Caco-2 (cell line): ENCODE data around the gene KIDINS220. TPM values are rescaled to one million over a fixed set of nuclear protein-coding genes. Genes with fewer than 3 reads are reported as not detected.

Experiments
- BruUV-seq: library from RNA; stranded (reverse); fragments of 400-500 nt; replicated peaks from 2 replicates; lab custom pipeline; 2021; lab: Mats Ljungman, UMichigan
- CTCF ChIA-PET: fragments of 300-600 bp; sonication (Branson Sonifier 250); formaldehyde crosslinking; loops from one replicate; lab custom pipeline; 2022; ENCODE audit warnings: antibody characterized with exemption; lab: Charles Lee
- POLR2A ChIA-PET: fragments of 300-600 bp; sonication (Branson Sonifier 250); formaldehyde crosslinking; loops from one replicate; lab custom pipeline; 2022; ENCODE audit warnings: antibody characterized with exemption; lab: Charles Lee
- DNase-seq, 2 experiments: peaks; one replicate each; pipeline versions ENCODE4 v3.0.0 to v3.0.0-alpha.2; 2020 to 2022
- H3K27me3 ChIP-seq: replicated peaks from 2 replicates; pipeline ENCODE4 v1.6.0; 2011; ENCODE audit warnings: low read length; ENCODE audit not compliant: control insufficient read depth, insufficient read depth
- H3K36me3 ChIP-seq: 2 replicates; pipeline ENCODE4 v1.5.1; 2011; ENCODE audit warnings: low read length; ENCODE audit not compliant: control insufficient read depth, insufficient read depth
- H3K4me1 ChIP-seq: fragments of 250-450 bp; sonication (Bioruptor Pico); 2 replicates; pipeline ENCODE4 v1.5.1; 2020; ENCODE audit warnings: mild to moderate bottlenecking
- H3K4me3 ChIP-seq: 2 replicates; pipeline ENCODE4 v1.5.1; 2011; ENCODE audit warnings: low read depth, mild to moderate bottlenecking, control low read depth, low read length
- H3K9me3 ChIP-seq: fragments of 250-450 bp; sonication (Bioruptor Pico); 2 replicates; pipeline ENCODE4 v1.5.1; 2020; ENCODE audit warnings: mild to moderate bottlenecking, moderate library complexity
- H3K27ac Mint-ChIP-seq: one replicate; pipeline ENCODE4 v1.8.0; 2022; ENCODE audit warnings: mixed read lengths; ENCODE audit not compliant: unreplicated experiment
- H3K27me3 Mint-ChIP-seq: one replicate; pipeline ENCODE4 v1.8.0; 2022; ENCODE audit warnings: mixed read lengths; ENCODE audit not compliant: insufficient read depth, unreplicated experiment
- H3K36me3 Mint-ChIP-seq: one replicate; pipeline ENCODE4 v1.8.0; 2022; ENCODE audit warnings: mild to moderate bottlenecking, mixed read lengths; ENCODE audit not compliant: insufficient read depth, unreplicated experiment
- H3K4me1 Mint-ChIP-seq: one replicate; pipeline ENCODE4 v1.8.0; 2022; ENCODE audit warnings: low read depth, mixed read lengths; ENCODE audit not compliant: unreplicated experiment
- H3K4me3 Mint-ChIP-seq: one replicate; pipeline ENCODE4 v1.8.0; 2022; ENCODE audit warnings: mild to moderate bottlenecking, moderate library complexity, mixed read lengths; ENCODE audit not compliant: unreplicated experiment
- H3K9me3 Mint-ChIP-seq: one replicate; pipeline ENCODE4 v1.8.0; 2022; ENCODE audit warnings: mixed read lengths; ENCODE audit not compliant: unreplicated experiment
- intact Hi-C: fragments of 100-400 bp; cut with micrococcal nuclease; formaldehyde crosslinking; loops from one replicate; pipeline ENCODE4 v1.10.0; 2022; ENCODE audit not compliant: unreplicated experiment
- total RNA-seq: library from RNA; stranded (reverse); gene quantifications from 2 replicates; pipeline ENCODE4 v1.2.3, GENCODE V29; 2022
- TF ChIP-seq, protein P1 (sequence below), 2 experiments: fragments of 200-600 bp in 1 of 2; IDR thresholded peaks; 1 replicate in 1 of 2; 2 replicates in 1 of 2; pipeline versions ENCODE4 v1.5.1 to v1.8.0; 2011 to 2022; ENCODE audit warnings: antibody characterized with exemption in 1 of 2, control low read depth in 1 of 2, inconsistent platforms in 1 of 2, low read depth in 1 of 2, low read length in 1 of 2, mild to moderate bottlenecking in 1 of 2, moderate library complexity in 1 of 2; ENCODE audit not compliant: insufficient read depth in 1 of 2, severe bottlenecking in 1 of 2, unreplicated experiment in 1 of 2

Gene KIDINS220
- total RNA-seq, 1 experiment from 2014 or later: 32.8 TPM

DNA sequence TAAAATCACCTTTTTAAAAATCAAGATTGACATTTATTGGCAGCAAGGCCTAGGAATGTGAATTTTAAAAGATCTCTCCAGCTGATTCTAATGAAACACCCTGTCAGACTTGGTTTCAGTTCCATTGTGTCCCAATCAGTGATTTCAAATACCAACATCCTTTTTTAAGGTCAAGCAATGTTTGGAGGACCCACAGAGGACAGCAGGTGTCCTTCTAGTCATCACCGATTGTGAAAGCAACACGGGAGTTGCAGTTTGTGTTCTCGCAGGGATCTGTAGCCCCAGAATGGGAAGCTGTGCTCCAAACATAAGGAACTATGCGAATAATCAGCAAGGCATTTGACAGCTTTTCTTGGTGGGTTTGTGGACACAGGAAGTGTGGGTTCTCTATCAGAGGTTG, 4.5 kb upstream of the KIDINS220 start:
- no peaks in the 10 kb centered on the region for H3K27me3 ChIP-seq
- no peaks in the 10 kb centered on the region; the same call in 1 of the 2 replicates for H3K9me3 ChIP-seq
- H3K27ac Mint-ChIP-seq: no peak overlapping the region
- peaks cover 9% of the 10 kb centered on the region for H3K4me1 Mint-ChIP-seq
- peaks cover 10% of the 10 kb centered on the region for H3K9me3 Mint-ChIP-seq
- H3K36me3 ChIP-seq: no peaks in the 10 kb centered on the region
- no peak overlapping the region for H3K4me3 ChIP-seq
- H3K4me3 Mint-ChIP-seq: no peak overlapping the region
- peaks cover 11% of the 10 kb centered on the region; the same call in 1 of the 2 replicates for H3K4me1 ChIP-seq
- ChIA-PET POLR2A (no interaction called here), CTCF (interaction anchor here (0.5 kb wide), 1 partner anchor 34 kb away, joined by 6 read pairs; no protein-coding TSS in a partner anchor)
- intact Hi-C loops: no loop called here
- H3K27me3 Mint-ChIP-seq: no peaks in the 10 kb centered on the region
- TF ChIP-seq, protein P1, sequence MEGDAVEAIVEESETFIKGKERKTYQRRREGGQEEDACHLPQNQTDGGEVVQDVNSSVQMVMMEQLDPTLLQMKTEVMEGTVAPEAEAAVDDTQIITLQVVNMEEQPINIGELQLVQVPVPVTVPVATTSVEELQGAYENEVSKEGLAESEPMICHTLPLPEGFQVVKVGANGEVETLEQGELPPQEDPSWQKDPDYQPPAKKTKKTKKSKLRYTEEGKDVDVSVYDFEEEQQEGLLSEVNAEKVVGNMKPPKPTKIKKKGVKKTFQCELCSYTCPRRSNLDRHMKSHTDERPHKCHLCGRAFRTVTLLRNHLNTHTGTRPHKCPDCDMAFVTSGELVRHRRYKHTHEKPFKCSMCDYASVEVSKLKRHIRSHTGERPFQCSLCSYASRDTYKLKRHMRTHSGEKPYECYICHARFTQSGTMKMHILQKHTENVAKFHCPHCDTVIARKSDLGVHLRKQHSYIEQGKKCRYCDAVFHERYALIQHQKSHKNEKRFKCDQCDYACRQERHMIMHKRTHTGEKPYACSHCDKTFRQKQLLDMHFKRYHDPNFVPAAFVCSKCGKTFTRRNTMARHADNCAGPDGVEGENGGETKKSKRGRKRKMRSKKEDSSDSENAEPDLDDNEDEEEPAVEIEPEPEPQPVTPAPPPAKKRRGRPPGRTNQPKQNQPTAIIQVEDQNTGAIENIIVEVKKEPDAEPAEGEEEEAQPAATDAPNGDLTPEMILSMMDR (IDR thresholded peaks at IDR 0.05; ENCODE audit: insufficient read depth in 1 of 2, low read depth in 1 of 2, low read length in 1 of 2, severe bottlenecking in 1 of 2, unreplicated experiment in 1 of 2): no peak
- no TSS peak for BruUV-seq
- no peak for DNase-seq
- peaks cover 7% of the 10 kb centered on the region for H3K36me3 Mint-ChIP-seq

DNA sequence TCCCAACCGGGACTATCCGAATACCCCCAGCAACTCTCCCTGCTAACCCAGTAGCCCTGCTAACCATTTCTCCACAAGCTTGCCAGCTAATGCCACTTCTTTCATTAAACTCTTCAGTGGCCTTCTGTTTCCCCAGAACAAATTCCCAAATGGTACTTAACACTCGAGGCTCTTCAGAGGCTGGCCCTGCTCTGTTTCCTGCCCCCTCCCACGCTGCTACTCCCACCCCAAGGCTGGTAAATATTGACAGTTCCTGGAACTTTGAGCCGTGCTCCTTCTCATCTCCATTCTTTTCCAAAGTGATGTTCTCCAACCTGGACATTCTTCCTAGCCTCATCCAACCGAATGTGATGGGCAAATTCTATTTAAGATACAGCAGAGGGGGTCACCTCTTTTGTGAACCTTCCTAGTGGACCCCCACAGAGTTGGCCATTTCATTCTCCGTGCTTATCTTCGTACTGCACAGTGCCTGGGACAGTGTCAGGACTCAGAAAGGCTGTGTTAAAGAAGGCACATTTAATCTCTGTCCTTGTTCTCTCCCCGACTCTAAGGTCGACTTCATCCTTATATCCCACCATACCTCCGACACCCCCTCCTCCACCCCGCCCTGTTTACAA, 3.2 kb upstream of the KIDINS220 start:
- Mint-ChIP-seq H3K36me3 (peaks cover 8% of the 10 kb centered on the region), H3K27me3 (no peaks in the 10 kb centered on the region), H3K4me3 (peak overlapping the region; percentile 39), H3K9me3 (peaks cover 10% of the 10 kb centered on the region), H3K4me1 (peaks cover 9% of the 10 kb centered on the region), H3K27ac (peak overlapping the region; percentile 11)
- no peaks in the 10 kb centered on the region for H3K9me3 ChIP-seq
- ChIA-PET POLR2A (no interaction called here), CTCF (no interaction called here)
- intact Hi-C loops: no loop called here
- no TSS peak for BruUV-seq
- peaks cover 11% of the 10 kb centered on the region; the same call in 1 of the 2 replicates for H3K4me1 ChIP-seq
- no peaks in the 10 kb centered on the region for H3K27me3 ChIP-seq
- TF ChIP-seq, protein P1 (IDR thresholded peaks at IDR 0.05; ENCODE audit: insufficient read depth in 1 of 2, low read depth in 1 of 2, low read length in 1 of 2, severe bottlenecking in 1 of 2, unreplicated experiment in 1 of 2): no peak
- DNase-seq: peak in 1 of 2 experiments; percentile 21
- H3K36me3 ChIP-seq: no peaks in the 10 kb centered on the region
- no peak overlapping the region for H3K4me3 ChIP-seq

DNA sequence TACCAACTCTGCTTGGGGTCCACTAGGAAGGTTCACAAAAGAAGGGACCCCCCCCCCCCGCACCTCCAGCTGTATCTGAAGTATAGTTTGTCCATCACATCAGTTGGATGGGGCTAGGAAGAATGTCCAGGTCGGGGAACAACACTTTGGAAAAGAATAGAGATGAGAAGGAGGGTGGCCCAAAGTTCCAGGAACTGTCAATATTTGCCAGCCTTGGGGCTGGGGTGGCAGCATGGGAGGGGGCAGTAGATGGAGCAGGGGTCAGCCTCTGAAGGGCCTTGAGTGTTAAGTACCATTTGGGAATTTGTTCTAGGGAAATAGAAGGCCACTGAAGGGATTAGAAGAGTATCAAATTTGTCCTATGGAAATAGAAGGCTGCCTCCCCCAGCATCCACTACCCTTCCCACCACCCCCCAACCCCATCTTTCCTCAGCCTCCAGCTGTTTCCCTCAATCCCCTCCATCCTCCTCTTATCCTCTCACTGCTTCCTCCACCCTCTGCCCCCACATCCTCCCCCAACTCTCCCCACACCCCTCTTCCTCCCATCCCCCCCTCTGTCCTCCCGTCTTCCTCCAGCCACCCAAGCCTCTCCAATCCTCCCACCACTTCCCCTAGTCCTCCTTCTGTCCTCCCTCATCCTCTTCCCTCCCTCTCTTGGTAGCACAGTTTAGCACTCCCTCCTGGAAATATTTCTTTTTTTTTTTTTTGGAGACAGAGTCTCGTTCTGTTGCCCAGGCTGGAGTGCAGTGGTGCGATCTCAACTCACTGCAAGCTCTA, 2.0 kb upstream of the KIDINS220 start:
- peaks cover 8% of the 10 kb centered on the region for H3K36me3 Mint-ChIP-seq
- H3K9me3 Mint-ChIP-seq: peaks cover 10% of the 10 kb centered on the region
- TF ChIP-seq, protein P1 (IDR thresholded peaks at IDR 0.05; ENCODE audit: insufficient read depth in 1 of 2, low read depth in 1 of 2, low read length in 1 of 2, severe bottlenecking in 1 of 2, unreplicated experiment in 1 of 2): no peak
- no peak overlapping the region for H3K4me3 Mint-ChIP-seq
- H3K27ac Mint-ChIP-seq: no peak overlapping the region
- no TSS peak for BruUV-seq
- intact Hi-C loops: no loop called here
- H3K27me3 ChIP-seq: no peaks in the 10 kb centered on the region
- H3K27me3 Mint-ChIP-seq: no peaks in the 10 kb centered on the region
- H3K9me3 ChIP-seq: no peaks in the 10 kb centered on the region
- ChIA-PET CTCF (interaction anchor here (0.7 kb wide), 1 partner anchor 132 kb away, joined by 5 read pairs; no protein-coding TSS in a partner anchor), POLR2A (no interaction called here)
- H3K4me1 Mint-ChIP-seq: peaks cover 9% of the 10 kb centered on the region
- no peak overlapping the region for H3K4me3 ChIP-seq
- no peaks in the 10 kb centered on the region for H3K36me3 ChIP-seq
- DNase-seq: no peak
- H3K4me1 ChIP-seq: peaks cover 11% of the 10 kb centered on the region; the same call in 1 of the 2 replicates
